Natural killer cell (primary cell): ENCODE measurements around the gene PPP1R27. TPM values are rescaled to one million over a fixed set of nuclear protein-coding genes. Genes with fewer than 3 reads are reported as not detected.
A peak's percentile ranks its signal among the peaks of the same experiment; 100 is the strongest.

Source experiments
- ATAC-seq, 3 donors: fragments of 150-1000 bp in 2 of 3; fragments of 200-7000 bp in 1 of 3; cut with Tn5 transposase; 1 replicate in 1 of 3; 2 replicates in 2 of 3; pipeline ENCODE4 v1.10.0; 2021; ENCODE audit warnings: mild to moderate bottlenecking in 2 of 3, moderate library complexity in 2 of 3
- DNase-seq, 2 donors: peaks; one replicate each; pipeline versions ENCODE4 v3.0.0 to v3.0.0-alpha.2; 2013 to 2021; ENCODE audit warnings: mixed read lengths in 1 of 2
- H3K27ac ChIP-seq: one replicate; pipeline ENCODE4 v1.5.1; 2013; ENCODE audit warnings: mild to moderate bottlenecking, low read length
- H3K27me3 ChIP-seq: one replicate; pipeline ENCODE4 v1.6.1; 2013; ENCODE audit warnings: low read length; ENCODE audit not compliant: control insufficient read depth, insufficient read depth
- H3K36me3 ChIP-seq: one replicate; pipeline ENCODE4 v1.6.1; 2013; ENCODE audit warnings: low read length; ENCODE audit not compliant: control insufficient read depth, insufficient read depth
- H3K4me1 ChIP-seq: one replicate; pipeline ENCODE4 v1.6.1; 2013; ENCODE audit warnings: low read length; ENCODE audit not compliant: control insufficient read depth, insufficient read depth
- H3K4me3 ChIP-seq: one replicate; pipeline ENCODE4 v1.5.1; 2013; ENCODE audit warnings: low read length
- H3K9me3 ChIP-seq: one replicate; pipeline ENCODE4 v1.6.1; 2013; ENCODE audit warnings: low read length; ENCODE audit not compliant: control insufficient read depth, insufficient read depth
- H3K27ac Mint-ChIP-seq, 2 donors: one replicate each; pipeline ENCODE4 v1.8.0; 2022; ENCODE audit warnings: mild to moderate bottlenecking in 2 of 2, mixed read lengths in 2 of 2, moderate library complexity in 1 of 2
- H3K27me3 Mint-ChIP-seq, 2 donors: one replicate each; pipeline ENCODE4 v1.8.0; 2022; ENCODE audit warnings: low read depth in 2 of 2, mixed read lengths in 2 of 2
- H3K36me3 Mint-ChIP-seq: one replicate; pipeline ENCODE4 v1.8.0; 2022; ENCODE audit warnings: mixed read lengths
- H3K4me1 Mint-ChIP-seq, 2 donors: one replicate each; pipeline ENCODE4 v1.8.0; 2022; ENCODE audit warnings: mixed read lengths in 2 of 2
- H3K4me3 Mint-ChIP-seq: one replicate; pipeline ENCODE4 v1.8.0; 2022; ENCODE audit warnings: mild to moderate bottlenecking, moderate library complexity, mixed read lengths
- H3K9me3 Mint-ChIP-seq, 2 donors: one replicate each; pipeline ENCODE4 v1.8.0; 2022; ENCODE audit warnings: mixed read lengths in 2 of 2
- WGBS: methylation state at CpG from one replicate; pipeline ENCODE4 v1.1.7; 2013; ENCODE audit warnings: missing lambda C conversion rate; ENCODE audit not compliant: insufficient coverage; 5-methylcytosine and 5-hydroxymethylcytosine counted together
- intact Hi-C: fragments of 100-400 bp; cut with micrococcal nuclease; formaldehyde crosslinking; loops from one replicate; pipeline ENCODE4 v1.14.2; 2022
- total RNA-seq, 4 donors: library from RNA; stranded (reverse); fragments of 120-200 nt in 1 of 4; gene quantifications; one replicate each; pipeline versions ENCODE4 v1.2.3 to v1.2.4, GENCODE V29; 2013 to 2022
- TF ChIP-seq, protein P1 (sequence below): fragments of 200-600 bp; IDR thresholded peaks from one replicate; pipeline ENCODE4 v1.8.0; 2022; ENCODE audit warnings: antibody characterized with exemption

Gene PPP1R27
- total RNA-seq, 3 donors from 2014 or later (not counting 1 experiment from before 2014, with no cell fraction given) = not detected

- intact Hi-C loops = loop anchor here (1.0 to 10.0 kb wide), 2 partner anchors 9 to 224 kb away; partner anchors contain the start of gene FASN
- H3K27me3 Mint-ChIP-seq = no peaks in the 10 kb centered on the region
These were observed 35.5 kb upstream of the PPP1R27 start for GRCh38 chr17:81870131-81870980.

DNA sequence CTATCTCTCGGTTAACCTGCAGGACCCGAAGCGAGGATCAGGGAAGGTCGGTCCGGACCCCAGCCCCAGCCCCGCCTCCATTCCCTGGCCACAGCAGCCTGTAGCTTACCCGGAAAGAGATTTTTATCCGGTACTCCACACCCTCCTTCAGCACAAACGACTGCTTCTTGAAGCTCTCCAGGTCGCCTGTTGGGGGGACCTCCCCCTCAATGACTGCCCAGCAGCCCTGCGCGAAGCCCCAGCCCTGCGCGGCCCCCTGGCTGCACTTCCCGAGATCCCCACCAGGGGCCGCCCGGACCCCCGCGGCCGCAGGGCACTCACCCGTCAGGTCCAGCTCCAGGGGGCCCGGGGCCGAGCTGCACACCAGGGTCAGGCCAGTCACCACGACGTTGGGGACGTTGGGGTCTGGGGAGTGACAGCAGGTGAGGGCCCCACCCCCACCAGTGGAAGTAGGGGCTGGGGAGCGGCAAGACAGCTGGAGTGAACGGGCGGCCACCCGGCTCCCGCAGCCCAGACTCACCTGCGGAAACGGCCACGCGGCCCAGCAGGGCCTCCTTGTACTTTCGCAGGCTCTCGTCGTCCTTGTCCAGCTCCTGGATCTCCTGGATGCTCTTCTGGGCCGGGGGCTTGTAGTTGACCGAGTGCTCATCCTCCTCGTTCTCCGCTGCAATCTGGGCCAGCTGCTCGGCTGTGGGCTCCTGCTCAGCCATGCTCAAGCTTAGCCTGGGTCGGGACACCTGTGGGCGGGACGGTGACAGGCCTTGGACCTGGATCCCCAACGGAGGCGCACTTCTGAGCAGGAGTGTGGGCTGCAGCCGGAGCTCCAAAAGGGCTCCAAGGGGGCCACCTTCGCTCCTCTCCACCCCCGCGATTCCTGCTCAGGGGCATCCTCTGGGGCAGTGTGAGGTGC, 34.6 kb upstream of the PPP1R27 start:
- H3K9me3 Mint-ChIP-seq = no peaks in the 10 kb centered on the region
- peak overlapping the region; percentile 85 for H3K4me3 Mint-ChIP-seq
- peak overlapping the region; percentile 87 to 88 for H3K27ac Mint-ChIP-seq
- TF ChIP-seq, protein P1, sequence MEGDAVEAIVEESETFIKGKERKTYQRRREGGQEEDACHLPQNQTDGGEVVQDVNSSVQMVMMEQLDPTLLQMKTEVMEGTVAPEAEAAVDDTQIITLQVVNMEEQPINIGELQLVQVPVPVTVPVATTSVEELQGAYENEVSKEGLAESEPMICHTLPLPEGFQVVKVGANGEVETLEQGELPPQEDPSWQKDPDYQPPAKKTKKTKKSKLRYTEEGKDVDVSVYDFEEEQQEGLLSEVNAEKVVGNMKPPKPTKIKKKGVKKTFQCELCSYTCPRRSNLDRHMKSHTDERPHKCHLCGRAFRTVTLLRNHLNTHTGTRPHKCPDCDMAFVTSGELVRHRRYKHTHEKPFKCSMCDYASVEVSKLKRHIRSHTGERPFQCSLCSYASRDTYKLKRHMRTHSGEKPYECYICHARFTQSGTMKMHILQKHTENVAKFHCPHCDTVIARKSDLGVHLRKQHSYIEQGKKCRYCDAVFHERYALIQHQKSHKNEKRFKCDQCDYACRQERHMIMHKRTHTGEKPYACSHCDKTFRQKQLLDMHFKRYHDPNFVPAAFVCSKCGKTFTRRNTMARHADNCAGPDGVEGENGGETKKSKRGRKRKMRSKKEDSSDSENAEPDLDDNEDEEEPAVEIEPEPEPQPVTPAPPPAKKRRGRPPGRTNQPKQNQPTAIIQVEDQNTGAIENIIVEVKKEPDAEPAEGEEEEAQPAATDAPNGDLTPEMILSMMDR = peak; percentile 71
- H3K27ac ChIP-seq = peak overlapping the region; percentile 77
- DNase-seq (peak; percentile 46 to 52), ATAC-seq (no peak)
- peak overlapping the region; percentile 50 for H3K4me3 ChIP-seq
- intact Hi-C loops = loop anchor here (1.0 to 10.0 kb wide), 2 partner anchors 8 to 225 kb away; partner anchors contain the start of gene FASN
- 49% methylated on average over 52 of the region's 52 CpGs for WGBS
- no peaks in the 10 kb centered on the region for H3K27me3 ChIP-seq
- no peaks in the 10 kb centered on the region for H3K36me3 Mint-ChIP-seq
- H3K4me1 ChIP-seq = peaks cover 54% of the 10 kb centered on the region
- no peaks in the 10 kb centered on the region for H3K9me3 ChIP-seq
- H3K4me1 Mint-ChIP-seq = peaks cover 14 to 45% of the 10 kb centered on the region in 2 donors
- H3K36me3 ChIP-seq = peaks cover 25% of the 10 kb centered on the region
- H3K27me3 Mint-ChIP-seq = no peaks in the 10 kb centered on the region

More at GRCh38 chr17:81870131-81870980, 35.5 kb upstream of the PPP1R27 start:
- Mint-ChIP-seq H3K4me1 (peaks cover 14 to 43% of the 10 kb centered on the region in 2 donors), H3K27ac (peak overlapping the region; percentile 87 to 88), H3K36me3 (no peaks in the 10 kb centered on the region), H3K4me3 (peak overlapping the region; percentile 85), H3K9me3 (no peaks in the 10 kb centered on the region)
- peak overlapping the region; percentile 50 for H3K4me3 ChIP-seq
- DNase-seq = peak; percentile 53 to 68
- ATAC-seq = peak; percentile 14 to 45 (median 43)
- H3K9me3 ChIP-seq = no peaks in the 10 kb centered on the region
- peak overlapping the region; percentile 77 for H3K27ac ChIP-seq
- TF ChIP-seq, protein P1 = no peak
- H3K4me1 ChIP-seq = peaks cover 54% of the 10 kb centered on the region
- WGBS = 1% methylated on average over 65 of the region's 65 CpGs
- peaks cover 25% of the 10 kb centered on the region for H3K36me3 ChIP-seq
- H3K27me3 ChIP-seq = no peaks in the 10 kb centered on the region

DNA sequence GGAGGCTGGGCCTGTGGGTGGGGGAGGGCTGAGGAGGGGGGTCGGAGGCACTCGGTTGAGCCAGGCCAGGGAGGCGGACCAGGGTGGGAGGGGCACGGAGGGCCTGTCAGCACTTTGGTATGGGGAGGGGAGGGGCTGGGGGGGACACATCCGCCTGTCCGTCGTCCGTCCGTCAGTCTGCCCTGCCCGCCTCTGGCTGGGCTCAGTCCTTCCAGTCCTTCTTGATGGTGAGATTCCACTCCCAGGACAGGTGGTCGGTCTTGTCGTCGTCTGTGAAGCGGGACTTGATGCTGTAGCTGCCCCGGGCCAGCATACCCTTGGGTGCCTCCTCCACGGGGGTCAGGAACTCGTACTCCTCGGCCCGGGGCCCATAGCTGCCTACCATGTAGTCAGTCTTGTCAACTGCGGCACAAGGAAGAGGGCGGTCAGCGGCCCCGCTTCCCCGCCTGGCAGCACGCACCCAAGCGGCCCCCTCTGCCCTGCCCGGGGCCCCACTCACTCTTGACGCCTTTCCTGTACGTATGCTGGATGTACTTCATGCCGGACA, 33.9 kb upstream of the PPP1R27 start:
- TF ChIP-seq, protein P1 = no peak
- H3K36me3 Mint-ChIP-seq = no peaks in the 10 kb centered on the region
- no peaks in the 10 kb centered on the region for H3K9me3 Mint-ChIP-seq
- no peaks in the 10 kb centered on the region for H3K27me3 Mint-ChIP-seq
- WGBS = 87% methylated on average over 30 of the region's 30 CpGs
- H3K27ac Mint-ChIP-seq = peak overlapping the region in 1 of 2 donors; percentile 87
- no peaks in the 10 kb centered on the region for H3K9me3 ChIP-seq
- no peak overlapping the region for H3K27ac ChIP-seq
- H3K4me3 ChIP-seq = no peak overlapping the region
- ATAC-seq (no peak), DNase-seq (peak in 1 of 2 donors; percentile 33)
- H3K4me3 Mint-ChIP-seq = no peak overlapping the region
- H3K27me3 ChIP-seq = no peaks in the 10 kb centered on the region
- H3K4me1 Mint-ChIP-seq = peaks cover 14 to 45% of the 10 kb centered on the region in 2 donors
- H3K4me1 ChIP-seq = peaks cover 54% of the 10 kb centered on the region
- intact Hi-C loops = no loop called here
- H3K36me3 ChIP-seq = peaks cover 25% of the 10 kb centered on the region
